Muscle of arm (tissue), 12 donors: Measurements from ENCODE around the gene MX2. TPM values are rescaled to one million over a fixed set of nuclear protein-coding genes. Genes with fewer than 3 reads are reported as not detected.
"Not testable (repeated sequence)": the region's sequence is repeated elsewhere in the genome, so short reads cannot be mapped to it uniquely, and the experiment has no call there.

Experiments
- DNase-seq: peaks from one replicate; pipeline ENCODE4 v3.0.0-alpha.2; 2013
- polyA plus RNA-seq, 12 donors: library from polyadenylated mRNA; unstranded; fragments of 120-200 nt; gene quantifications; one replicate each; pipeline ENCODE4 v1.2.1, GENCODE V29; 2013; ENCODE audit not compliant: insufficient read length in 12 of 12

MX2 gene
- polyA plus RNA-seq, 12 donors = 0.76 to 3.5 (median 1.6) TPM; not detected in 2

DNA sequence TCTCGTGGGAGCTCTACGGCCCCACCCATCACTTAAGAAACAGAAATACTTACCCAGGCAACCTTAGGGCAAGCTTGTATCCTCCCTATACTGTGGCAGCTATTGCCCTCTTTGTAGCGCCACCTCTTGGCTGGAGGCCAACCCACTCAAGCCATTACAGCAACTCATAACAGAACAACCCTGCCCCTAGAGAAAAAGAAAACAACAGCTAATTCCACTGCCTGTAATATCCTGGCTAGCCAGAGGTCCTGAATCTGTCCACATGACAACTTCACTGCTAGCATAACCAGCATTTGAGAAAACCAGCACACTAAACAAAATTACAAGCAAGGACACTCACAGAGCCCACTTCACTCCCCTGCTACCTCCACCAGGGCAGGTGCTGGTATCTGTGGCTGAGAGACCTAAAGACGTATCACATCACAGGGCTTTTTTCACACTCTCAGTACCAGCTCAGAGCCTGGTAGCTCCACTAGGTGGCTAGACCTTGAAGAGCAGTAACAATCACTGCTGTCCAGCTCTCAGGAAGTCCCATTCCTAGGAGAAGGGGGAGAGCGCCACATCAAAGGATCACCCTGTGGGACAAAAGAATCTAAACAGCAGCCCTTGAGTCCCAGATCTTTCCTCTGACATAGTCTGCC lies 49.7 kb downstream of the MX2 start:
- no peak for DNase-seq

DNA sequence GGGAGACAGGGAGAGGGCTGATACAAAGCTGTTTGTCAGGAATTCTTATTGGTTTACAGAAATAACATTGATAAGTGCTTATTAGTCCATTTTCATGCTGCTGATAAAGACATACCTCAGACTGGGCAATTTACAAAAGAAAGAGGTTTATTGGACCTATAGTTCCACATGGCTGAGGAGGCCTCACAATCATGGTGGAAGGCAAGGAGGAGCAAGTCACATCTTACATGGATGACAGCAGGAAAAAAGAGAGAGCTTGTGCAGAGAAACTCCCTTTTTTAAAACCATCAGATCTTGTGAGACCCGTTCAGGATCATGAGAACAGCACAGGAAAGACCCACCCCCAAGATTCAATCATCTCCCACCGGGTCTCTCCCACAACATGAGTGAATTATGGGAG lies 55.7 kb downstream of the MX2 start:
- not testable (repeated sequence) for DNase-seq

DNA sequence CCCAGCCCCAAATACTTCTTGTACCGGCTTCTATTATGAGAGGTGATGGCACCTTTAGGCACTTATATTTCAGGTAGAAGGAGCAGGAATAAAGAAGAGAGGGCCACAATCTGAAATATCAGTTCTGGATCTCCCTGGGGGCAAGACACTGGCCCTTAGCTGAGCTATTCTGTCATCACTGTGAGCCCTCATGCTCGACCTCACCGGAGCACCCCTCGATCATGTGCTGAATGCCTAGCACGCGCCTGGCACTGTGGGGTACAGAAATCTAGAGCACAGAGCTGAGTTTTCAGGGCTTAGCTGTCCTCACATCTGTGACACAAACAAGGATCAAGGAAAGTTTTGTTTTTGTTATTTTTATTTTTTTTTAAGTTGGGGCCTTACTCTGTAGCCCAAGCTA lies 56.6 kb downstream of the MX2 start:
- no peak for DNase-seq

DNA sequence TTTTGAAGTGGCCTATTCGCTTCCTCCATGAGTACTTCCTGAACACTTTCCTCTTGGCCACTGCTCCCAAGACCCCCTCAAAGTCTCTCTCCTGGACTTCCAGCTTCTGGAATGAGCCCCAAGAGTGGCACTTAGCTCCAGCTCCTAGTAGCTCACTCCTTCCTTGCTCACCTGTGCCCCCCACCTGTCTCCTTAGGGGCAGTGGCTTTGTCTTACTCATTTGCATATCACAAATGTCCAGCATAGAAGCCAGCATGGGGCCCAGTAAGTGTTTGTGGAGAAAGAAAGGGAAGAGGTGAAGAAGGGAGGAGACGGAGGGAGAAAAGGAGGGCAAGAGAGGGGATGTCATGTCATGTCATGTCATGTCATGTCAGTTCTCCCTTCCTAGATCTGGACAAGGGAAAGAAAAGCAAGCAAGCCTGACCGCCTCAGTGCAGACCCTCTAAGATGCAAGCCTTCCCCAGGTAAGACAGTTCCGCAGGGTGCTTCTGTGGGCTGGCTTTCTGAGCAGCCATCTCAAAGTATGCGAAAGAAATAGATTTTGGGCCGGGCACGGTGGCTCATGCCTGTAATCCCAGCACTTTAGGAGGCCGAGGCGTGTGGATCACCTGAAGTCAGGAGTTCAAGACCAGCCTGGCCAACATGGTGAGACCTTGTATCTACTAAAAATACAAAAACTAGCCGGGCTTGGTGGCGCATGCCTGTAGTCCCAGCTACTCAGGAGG lies 57.3 kb downstream of the MX2 start:
- no peak for DNase-seq

DNA sequence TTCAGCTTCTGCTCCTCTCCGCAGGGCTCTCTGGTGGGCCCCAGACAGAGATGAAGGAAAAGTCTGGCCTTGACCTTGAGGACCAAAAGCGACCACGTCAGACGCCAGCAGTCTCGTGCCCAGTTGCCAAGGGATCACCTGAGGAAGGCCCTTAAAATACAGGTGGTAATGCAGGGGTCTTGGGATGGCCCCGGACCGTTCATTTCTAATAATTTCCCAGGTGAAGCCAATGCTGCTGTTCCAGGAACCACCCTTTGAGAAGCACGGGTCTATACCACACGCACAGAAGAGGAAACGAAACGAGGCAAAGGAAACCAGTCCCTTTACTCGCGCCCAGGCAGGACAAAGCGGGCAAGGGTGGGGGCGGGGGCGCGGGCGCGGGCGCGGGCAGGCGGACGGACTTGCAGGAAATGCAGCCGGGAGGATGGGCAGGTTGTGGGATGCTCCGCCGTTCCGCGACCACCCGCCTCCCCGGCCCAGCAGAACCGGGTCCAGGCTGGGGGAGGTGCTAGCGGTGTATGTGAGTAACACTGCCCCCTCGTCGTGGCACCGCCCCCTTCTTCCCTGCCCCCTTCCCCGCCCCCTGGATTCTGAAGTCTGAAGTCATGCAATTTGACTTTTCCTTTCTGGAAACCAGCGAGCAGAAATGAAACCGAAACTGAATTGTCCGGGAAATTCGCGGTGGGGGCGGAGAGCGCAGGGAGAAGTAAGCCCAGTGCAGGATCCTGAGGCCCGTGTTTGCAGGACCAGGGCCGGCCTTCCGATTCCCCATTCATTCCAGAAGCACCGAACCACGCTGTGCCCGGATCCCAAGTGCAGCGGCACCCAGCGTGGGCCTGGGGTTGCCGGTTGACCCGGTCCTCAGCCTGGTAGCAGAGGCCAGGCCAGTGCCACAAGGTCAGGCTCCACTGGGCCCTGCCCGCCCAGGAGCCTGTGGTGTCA lies 58.4 kb downstream of the MX2 start:
- DNase-seq = peak; percentile 93

DNA sequence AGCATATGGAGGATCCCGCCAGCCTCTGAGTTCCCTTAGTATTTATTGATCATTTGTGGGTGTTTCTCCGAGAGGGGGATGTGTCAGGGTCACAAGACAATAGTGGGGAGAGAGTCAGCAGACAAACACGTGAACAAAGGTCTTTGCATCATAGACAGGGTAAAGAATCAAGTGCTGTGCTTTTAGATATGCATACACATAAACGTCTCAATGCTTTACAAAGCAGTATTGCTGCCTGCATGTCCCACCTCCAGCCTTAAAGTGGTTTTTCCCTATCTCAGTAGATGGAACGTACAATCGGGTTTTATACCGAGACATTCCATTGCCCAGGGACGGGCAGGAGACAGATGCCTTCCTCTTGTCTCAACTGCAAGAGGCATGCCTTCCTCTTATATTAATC lies 59.2 kb downstream of the MX2 start:
- DNase-seq = not testable (repeated sequence)

DNA sequence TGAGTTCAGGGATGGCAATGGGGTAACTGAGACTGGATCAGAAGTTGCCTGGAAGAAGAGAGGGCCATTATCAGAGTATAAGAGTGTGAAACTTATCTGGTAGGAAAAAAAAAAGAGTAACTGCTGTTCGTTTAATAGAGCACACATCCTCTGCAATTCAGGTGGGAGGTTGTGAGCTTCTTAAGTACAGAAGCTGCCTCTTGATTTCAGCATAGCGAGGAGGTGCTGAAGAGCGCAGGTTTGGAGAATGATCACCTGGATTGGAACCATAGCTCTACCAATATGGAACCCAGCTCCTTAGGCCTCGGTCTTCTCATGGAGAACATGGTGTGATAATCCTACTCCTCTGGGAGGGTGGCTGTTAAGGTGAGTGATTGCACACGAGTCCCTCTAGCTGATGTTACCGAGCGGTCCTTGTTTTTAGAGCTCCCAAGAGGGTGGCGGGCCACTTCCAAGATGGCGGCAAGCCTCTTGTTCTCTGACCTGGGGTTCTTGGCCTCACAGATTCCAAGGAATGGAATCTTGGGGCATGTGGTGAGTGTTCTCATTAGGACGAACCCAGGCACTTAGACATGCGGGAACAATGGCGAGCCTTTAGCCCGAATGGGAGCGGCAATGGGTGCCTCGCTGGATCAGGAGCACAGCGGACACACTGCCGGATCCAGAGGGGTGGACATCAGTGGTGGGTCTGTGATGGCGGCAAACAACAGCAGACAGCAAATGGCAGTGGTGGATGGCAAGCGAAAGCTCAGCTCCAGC lies 60.9 kb downstream of the MX2 start:
- no peak for DNase-seq

DNA sequence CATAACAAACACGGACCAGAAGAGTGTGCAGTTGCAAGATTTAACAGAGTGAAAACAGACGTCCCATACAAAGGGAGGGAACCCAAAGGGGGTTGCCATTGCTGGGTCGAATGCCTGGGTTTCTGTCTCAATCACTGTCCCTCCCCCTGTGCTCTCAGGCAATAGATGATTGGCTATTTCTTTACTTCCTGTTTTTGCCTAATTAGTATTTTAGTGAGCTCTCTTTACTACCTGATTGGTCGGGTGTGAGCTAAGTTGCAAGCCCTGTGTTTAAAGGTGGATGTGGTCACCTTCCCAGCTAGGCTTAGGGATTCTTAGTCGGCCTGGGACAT lies 61.4 kb downstream of the MX2 start:
- DNase-seq = not testable (repeated sequence)

DNA sequence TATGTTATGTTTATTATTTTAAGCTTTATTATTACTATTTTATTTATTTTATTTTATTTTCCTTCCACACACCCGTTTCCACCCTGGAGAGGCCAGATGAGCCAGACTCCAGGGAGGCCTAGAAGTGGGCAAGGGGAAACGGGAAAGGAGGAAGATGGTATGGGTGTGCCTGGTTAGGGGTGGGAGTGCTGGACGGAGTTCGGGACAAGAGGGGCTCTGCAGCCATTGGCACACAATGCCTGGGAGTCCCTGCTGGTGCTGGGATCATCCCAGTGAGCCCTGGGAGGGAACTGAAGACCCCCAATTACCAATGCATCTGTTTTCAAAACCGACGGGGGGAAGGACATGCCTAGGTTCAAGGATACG lies 63.7 kb downstream of the MX2 start:
- DNase-seq = no peak

DNA sequence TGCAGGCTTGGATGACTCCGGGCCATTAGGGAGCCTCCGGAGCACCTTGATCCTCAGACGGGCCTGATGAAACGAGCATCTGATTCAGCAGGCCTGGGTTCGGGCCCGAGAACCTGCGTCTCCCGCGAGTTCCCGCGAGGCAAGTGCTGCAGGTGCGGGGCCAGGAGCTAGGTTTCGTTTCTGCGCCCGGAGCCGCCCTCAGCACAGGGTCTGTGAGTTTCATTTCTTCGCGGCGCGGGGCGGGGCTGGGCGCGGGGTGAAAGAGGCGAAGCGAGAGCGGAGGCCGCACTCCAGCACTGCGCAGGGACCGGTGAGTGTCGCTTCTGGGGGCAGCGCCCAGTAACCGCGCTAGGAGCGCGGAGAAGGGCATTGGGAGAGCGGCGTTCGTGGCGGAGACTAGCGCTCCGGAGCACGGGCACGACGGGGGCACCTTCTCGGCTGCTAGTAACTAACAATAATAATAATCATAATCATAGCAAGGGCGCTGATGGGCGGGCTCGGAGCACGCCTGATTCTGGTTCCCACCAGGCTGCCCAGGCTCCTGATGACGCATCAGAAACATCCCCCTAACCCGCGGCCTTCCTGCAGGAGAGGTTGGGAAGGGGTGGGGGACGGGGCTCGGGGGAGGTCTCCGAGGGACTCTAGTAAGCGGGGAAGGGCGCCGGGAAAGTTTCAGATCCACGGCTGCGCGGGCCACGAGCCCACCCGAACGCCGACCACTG lies 64.3 kb downstream of the MX2 start, which contains the start of gene MX1:
Gene MX1, plus strand, starts transcription at position 286 of the 722 bp plus-strand sequence. CDS start 5,832 bp downstream, outside the sequence.
- peak; percentile 61 for DNase-seq

DNA sequence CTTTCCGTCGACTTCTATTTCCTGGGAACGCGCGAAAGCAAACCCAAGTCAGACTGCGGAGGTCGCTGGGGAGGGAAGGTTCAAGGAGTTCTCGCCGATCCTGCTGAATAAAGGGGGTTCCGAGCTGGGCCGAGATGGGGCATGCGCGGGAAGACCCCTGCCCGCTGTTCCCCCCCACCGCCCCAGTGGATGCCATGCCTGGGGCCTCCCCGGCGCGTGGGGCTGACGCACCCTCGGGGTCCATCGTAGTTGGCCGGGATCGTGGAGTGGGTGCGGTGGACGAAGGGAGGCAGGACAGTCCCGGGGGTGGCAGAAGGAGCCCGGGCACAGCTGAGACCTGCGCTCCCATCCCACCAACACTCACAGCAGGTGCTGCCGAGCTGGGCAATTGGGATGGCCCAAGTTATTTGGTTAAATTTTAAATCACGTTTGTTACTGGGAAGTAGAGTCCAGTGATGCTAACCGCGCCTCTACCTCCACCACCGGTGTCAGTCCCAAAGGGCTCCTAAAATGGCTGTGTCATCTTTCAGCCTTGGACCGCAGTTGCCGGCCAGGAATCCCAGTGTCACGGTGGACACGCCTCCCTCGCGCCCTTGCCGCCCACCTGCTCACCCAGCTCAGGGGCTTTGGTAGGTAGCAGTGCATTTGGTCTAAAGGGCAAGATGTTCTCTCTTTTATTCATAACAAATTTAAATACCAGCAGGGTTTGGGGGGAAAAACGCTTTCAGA lies 65.0 kb downstream of the MX2 start:
- DNase-seq = peak; percentile 21

DNA sequence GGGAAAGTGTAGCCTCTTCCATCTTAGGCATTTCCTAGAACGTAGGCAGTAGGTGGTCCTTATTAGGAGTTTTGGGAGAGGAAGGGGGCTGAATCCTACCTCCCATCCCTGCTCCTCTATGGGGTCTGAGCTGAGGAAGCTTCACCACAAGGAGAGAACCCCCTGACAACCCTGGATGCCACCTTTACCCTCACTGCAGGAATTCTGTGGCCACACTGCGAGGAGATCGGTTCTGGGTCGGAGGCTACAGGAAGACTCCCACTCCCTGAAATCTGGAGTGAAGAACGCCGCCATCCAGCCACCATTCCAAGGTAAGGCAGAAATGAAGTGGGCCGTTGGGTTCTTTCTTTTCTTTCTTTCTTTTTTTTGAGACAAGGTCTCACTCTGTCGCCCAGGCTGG lies 65.7 kb downstream of the MX2 start:
- no peak for DNase-seq

DNA sequence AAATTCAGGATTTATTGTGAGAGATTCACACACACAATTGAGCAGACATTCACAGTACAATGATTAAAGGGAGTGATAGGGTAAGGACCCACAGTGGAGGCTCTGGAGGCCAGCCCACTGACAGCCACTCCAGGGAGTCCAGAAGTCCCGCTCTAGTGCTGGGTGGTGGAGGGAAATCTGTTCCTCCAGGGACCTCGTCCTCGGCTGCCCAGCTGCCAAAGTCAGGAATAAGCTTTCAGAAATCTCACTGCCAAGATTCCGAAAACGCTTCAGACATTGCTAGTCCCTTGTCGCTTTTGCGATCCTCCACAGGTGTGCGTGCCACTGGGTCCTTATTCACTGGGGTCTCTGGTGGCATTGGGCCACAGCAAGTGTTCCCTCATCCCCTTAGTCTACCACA lies 66.5 kb downstream of the MX2 start:
- no peak for DNase-seq

DNA sequence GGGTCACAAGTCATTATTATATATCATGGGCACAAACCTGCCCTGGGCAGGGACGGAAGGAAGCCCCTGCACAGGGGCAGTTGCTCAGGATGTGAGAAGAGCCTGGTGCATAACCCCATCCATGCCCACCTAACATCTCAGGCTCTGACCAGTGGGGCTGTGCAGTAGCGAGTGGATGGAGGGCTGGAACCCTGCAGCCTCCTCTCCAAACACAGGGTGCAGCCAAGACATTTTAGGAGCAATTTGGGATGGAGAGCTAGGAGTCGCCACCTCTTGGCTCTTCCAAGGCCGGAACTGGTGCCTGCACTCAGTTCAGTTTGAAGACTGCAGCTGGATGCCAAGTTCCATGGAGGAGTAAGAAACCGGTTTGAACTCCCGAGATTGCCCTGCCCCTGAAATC lies 67.0 kb downstream of the MX2 start:
- no peak for DNase-seq

DNA sequence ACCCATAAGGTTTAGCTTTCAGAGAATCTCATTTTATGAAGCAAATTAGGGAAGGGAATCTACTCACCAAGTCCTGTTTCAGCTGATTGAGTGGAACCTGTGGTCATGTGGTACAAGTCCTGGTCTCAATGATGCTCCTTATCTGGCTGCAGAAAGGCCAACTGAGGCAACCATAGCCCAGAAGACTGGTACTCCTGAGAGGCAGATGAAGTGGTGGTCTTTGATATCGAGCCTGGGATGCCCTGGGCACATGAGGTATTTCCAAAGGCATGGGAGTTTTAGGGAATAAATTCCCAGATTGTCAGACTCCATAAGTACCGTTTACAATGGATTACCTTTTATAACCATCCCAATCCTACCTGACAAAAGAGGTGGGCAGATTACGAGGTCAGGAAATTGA lies 67.5 kb downstream of the MX2 start:
- DNase-seq = no peak

DNA sequence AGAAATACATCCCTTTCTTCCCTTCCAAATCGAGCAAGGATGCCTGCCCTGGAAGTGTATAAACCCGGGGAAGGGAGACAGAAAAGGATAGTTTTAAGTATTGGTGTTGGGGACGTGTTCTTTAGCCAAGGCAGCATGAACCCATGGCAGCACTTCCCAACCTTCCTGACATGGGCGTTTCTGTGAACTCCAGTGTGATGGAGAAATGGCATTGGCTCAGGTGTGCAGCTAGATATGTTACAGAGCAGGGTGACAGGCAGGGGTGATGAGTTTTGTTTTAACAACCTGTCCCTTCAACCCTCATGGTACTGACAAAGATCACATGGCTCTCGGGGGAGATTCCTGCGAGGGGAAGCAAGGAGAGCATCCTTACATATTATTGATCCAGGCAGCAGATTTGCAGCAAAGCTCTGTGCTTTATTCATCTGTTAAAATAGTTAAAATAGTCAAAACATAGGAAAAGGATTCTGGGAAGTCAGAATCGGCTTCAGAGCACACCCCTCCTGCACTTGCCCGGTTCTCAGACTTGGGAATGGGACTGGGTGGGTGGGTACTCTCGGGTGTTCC lies 68.2 kb downstream of the MX2 start:
- DNase-seq = no peak

DNA sequence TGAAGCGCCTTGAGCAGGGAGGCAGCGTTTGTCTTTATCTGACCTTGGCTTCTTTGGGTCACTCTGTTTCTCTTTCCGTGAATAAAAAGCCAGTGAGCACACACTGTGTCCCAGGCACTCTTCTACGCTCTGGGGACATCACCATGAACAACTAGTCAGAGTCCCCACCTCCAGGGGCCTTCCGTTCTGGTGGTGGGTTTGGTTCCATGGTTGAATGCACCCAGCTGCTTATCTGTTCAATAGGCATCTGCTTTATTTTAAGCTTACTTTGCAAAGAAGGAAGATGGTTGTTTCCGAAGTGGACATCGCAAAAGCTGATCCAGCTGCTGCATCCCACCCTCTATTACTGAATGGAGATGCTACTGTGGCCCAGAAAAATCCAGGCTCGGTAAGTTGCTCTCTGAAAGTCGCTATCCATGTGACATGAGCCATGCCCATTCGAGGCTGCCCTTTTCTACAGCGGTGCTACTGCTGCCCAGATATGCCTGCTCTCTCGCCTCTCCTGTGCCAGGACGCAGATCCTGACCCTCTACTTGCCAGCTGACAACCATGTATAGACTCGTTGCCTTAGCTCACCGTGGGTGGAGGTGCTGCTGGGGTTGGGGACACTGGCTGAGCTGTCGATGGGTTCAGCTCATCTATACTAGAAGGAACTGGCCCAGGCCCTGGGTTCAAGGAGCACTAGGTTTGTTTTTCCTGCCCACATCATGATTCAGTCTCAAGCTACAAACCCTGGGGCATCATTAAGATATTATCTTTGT lies 70.1 kb downstream of the MX2 start:
- no peak for DNase-seq

DNA sequence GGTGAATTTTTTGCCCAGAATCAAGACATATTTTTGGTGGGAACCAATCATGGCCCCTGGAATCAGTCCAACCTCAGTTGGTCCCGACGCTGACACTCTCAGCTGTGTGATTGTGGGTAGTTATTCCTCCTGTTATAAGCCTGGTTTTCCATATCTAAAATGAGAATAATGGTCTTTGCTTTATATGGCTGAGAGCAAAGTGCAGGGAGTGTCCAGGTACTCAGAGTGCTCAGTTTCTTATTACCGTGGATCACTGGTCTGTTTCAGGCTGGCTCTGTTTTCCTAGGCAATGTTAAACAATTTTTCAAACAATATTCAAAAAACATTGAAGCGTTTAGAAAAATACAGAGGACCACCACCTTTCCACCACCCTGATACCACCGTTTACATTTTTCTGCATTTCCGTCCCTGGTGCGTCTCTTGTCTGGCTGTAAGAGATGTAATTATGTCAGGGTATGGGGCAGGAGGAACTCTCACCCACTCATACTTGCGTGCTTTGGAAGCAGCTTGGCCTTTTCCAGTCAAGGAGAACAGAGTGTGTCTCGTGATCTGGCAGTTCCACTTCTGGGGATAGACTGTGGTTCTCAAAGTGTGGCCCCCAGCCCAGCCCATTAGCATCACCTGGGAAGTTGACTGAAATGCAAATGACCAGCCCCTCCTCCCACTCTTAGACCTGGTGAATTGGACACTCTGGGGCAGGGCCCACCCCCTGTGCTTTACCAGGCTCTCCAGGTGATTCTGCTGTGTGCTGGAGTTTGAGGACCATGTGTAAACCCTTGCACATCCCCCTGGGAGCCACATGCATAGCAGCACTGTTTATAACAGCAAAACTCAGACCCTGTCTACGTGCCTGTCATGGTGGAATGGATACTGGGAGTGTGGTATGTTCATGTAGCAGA lies 71.0 kb downstream of the MX2 start:
- no peak for DNase-seq
